GM06990 (cell line): ENCODE measurements around the gene CCHCR1.

ENCODE experiments used
- DNase-seq: peaks from one replicate; pipeline ENCODE4 v3.0.0-alpha.2; 2011; ENCODE audit not compliant: insufficient read length; ENCODE audit errors: extremely low read depth
- H3K27me3 ChIP-seq: replicated peaks from 2 replicates; pipeline ENCODE4 v1.6.0; 2011; ENCODE audit warnings: low read length; ENCODE audit not compliant: control insufficient read depth, insufficient read depth
- H3K36me3 ChIP-seq: 2 replicates; pipeline ENCODE4 v1.5.1; 2011; ENCODE audit warnings: low read length; ENCODE audit not compliant: control insufficient read depth, insufficient read depth
- H3K4me3 ChIP-seq: replicated peaks from 2 replicates; pipeline ENCODE4 v1.5.1; 2011; ENCODE audit warnings: low read depth, mild to moderate bottlenecking, control low read depth, low read length
- TF ChIP-seq, protein P1 (sequence below): IDR thresholded peaks from 2 replicates; pipeline ENCODE4 v1.5.1; 2011; ENCODE audit warnings: low read length, control low read depth, mild to moderate bottlenecking, inconsistent platforms; ENCODE audit not compliant: insufficient read depth, poor library complexity, severe bottlenecking

The CCHCR1 gene

DNA sequence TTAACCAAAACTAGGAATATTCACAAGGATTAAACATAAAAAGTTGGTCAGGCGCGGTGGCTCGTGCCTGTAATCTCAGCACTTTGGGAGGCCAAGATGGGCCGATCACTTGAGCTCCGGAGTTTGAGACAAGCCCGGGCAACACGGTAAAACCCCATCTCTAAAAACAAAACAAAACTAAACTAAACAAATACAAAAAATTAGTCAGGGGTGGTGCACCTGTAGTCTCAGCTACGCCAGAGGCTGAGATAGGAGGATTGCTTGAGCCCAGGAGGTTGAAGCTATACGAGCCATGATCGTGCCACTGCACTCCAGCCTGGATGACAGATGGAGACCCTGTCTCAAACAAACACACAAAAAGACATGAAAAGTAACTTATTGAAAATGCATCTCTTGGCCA, 21.9 kb downstream of the CCHCR1 start:
- Histone ChIP-seq H3K36me3 (no peaks in the 10 kb centered on the region), H3K27me3 (no peaks in the 10 kb centered on the region), H3K4me3 (no peak overlapping the region)
- TF ChIP-seq, protein P1, sequence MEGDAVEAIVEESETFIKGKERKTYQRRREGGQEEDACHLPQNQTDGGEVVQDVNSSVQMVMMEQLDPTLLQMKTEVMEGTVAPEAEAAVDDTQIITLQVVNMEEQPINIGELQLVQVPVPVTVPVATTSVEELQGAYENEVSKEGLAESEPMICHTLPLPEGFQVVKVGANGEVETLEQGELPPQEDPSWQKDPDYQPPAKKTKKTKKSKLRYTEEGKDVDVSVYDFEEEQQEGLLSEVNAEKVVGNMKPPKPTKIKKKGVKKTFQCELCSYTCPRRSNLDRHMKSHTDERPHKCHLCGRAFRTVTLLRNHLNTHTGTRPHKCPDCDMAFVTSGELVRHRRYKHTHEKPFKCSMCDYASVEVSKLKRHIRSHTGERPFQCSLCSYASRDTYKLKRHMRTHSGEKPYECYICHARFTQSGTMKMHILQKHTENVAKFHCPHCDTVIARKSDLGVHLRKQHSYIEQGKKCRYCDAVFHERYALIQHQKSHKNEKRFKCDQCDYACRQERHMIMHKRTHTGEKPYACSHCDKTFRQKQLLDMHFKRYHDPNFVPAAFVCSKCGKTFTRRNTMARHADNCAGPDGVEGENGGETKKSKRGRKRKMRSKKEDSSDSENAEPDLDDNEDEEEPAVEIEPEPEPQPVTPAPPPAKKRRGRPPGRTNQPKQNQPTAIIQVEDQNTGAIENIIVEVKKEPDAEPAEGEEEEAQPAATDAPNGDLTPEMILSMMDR: no peak
- DNase-seq: no peak

DNA sequence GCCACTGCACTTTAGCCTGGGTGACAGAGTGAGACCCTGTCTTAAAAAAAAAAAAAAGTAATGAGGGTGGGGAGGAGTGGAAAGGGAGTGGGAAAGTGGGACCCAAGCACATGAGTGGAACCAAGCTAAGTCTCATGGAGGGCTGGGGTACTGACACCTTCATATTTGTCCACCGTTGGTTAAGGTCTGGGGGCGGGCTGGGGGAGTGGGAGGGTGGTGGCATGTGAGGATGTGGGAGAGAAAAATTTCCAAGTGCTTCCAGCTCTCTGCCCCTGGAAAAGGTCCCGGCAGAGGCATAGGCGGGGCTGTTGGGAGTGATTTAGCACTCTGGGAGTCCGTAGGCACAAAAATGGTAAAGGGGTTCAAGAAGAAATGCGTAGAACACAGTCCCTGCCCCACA, 24.8 kb downstream of the CCHCR1 start:
- DNase-seq: no peak
- Histone ChIP-seq H3K27me3 (no peaks in the 10 kb centered on the region), H3K4me3 (no peak overlapping the region), H3K36me3 (no peaks in the 10 kb centered on the region)
- TF ChIP-seq, protein P1: no peak

DNA sequence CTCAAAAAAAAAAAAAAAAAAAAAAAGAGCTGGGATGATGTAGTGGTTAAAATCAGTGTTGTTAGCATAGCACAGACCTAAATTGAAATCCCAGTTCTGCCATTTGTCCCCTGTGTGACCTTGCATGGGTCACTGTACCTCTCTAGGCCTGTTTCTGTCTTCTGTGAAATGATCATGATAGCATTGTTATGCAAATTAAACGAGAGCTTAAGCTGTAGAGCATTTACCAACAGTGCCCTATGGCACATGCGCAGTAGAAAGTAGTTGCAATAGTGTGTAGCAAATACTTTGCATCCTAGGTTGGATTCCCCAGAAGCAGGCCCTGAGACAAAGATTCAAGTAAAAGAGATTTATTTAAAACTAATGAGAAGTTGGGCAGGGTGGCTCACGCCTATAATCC, 26.0 kb downstream of the CCHCR1 start:
- Histone ChIP-seq H3K36me3 (no peaks in the 10 kb centered on the region), H3K4me3 (no peak overlapping the region), H3K27me3 (no peaks in the 10 kb centered on the region)
- DNase-seq: peak; percentile 37
- TF ChIP-seq, protein P1: no peak

DNA sequence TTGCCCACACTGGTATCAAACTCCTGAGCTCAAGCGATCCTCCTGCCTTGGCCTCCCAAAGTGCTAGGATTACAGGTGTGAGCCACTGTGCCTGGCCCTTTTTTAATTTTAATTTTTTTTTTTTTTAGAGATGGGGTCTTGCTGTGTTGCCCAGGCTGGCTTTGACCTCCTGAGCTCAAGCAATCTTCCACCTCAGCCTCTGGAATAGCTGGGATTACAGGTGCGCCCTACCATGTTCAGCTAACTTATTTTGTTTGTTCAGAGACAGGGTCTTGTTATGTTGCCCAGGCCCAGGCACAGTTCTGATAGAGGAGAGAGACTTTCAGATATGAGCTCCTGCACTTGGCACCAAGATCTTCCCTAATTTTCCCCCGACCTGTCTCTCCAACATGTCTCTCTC, 26.9 kb downstream of the CCHCR1 start:
- no peak for DNase-seq
- no peaks in the 10 kb centered on the region for H3K36me3 ChIP-seq
- H3K4me3 ChIP-seq: no peak overlapping the region
- TF ChIP-seq, protein P1: no peak
- H3K27me3 ChIP-seq: no peaks in the 10 kb centered on the region

DNA sequence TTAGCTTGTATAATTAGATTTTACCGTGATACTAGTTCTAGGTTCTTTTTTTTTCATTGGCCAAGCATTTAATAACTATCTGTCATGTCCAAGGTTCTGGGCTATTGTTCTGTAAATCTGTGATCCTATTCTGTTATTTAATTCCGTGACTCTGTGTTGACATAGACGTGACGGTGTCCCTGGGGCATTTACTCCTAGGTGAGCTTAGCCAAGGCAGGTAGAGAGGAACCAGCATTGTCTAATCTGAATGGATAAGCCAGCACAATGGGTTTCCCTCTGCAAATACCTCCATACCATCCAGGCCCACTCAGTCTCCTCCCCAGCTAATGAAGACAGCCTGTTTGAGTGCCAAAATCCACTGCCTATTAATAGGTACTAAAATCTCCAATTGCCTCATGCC, 28.5 kb downstream of the CCHCR1 start:
- no peak for DNase-seq
- H3K27me3 ChIP-seq: no peaks in the 10 kb centered on the region; the same call in 1 of the 2 replicates
- no peaks in the 10 kb centered on the region for H3K36me3 ChIP-seq
- H3K4me3 ChIP-seq: no peak overlapping the region
- TF ChIP-seq, protein P1: no peak

DNA sequence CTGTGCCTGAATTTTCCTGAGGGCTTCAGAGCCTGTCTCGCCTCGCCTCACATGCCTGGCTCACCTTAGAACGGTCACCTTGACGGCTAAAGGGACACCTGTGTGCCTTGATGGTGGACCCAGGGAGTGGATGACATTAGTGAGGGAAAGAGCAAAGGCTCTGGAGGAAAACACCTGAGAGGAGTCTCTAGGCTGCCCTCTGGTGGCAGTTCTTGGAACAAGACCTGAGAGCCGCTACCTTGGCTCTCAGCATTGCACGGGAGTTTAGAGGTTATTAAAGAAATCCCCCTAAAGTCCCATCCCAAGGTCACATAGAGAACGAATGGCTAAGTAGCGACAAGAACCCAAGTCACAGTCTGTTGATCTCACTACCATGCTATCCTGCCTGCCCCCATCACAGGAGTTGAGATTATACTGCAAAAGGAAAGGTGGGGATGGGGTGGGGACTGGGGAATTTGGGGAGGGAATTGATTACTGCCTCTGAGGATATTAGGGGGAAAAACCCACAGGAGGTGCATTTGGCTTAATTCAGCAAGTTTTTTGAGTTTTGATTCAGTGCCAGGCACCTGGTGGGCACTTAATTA, 29.4 kb downstream of the CCHCR1 start:
- no peak overlapping the region for H3K4me3 ChIP-seq
- no peaks in the 10 kb centered on the region for H3K36me3 ChIP-seq
- H3K27me3 ChIP-seq: no peaks in the 10 kb centered on the region; the same call in 1 of the 2 replicates
- TF ChIP-seq, protein P1: peak; percentile 90
- DNase-seq: peak; percentile 20
